Large intestine (tissue), 12 donors: ENCODE data around the gene BHLHE41. TPM values are rescaled to one million over a fixed set of nuclear protein-coding genes. Genes with fewer than 3 reads are reported as not detected.

ENCODE experiments used
- DNase-seq, 2 donors: peaks; one replicate each; pipeline versions ENCODE4 v3.0.0 to v3.0.0-alpha.2; 2013
- H3K27ac ChIP-seq: one replicate; pipeline ENCODE4 v1.5.1; 2013; ENCODE audit warnings: low read length
- H3K27me3 ChIP-seq: 2 replicates; pipeline ENCODE4 v1.6.1; 2013; ENCODE audit warnings: low read length; ENCODE audit not compliant: control insufficient read depth, insufficient read depth
- H3K36me3 ChIP-seq: 2 replicates; pipeline ENCODE4 v1.6.1; 2013; ENCODE audit warnings: low read length; ENCODE audit not compliant: control insufficient read depth, insufficient read depth
- H3K4me1 ChIP-seq: one replicate; pipeline ENCODE4 v1.6.1; 2013; ENCODE audit warnings: low read length; ENCODE audit not compliant: control insufficient read depth, insufficient read depth
- H3K4me3 ChIP-seq: one replicate; pipeline ENCODE4 v1.5.1; 2013; ENCODE audit warnings: low read length
- H3K9me3 ChIP-seq: one replicate; pipeline ENCODE4 v1.6.1; 2013; ENCODE audit warnings: mild to moderate bottlenecking, low read depth, low read length, moderate library complexity; ENCODE audit not compliant: control insufficient read depth
- WGBS: methylation state at CpG from one replicate; pipeline ENCODE4 v1.1.5; 2013; ENCODE audit warnings: low lambda C conversion rate; ENCODE audit not compliant: insufficient coverage; 5-methylcytosine and 5-hydroxymethylcytosine counted together
- long read RNA-seq, 11 donors: transcript quantifications; one replicate each; lab custom pipeline, GENCODE V29; 2026
- polyA plus RNA-seq: library from polyadenylated mRNA; unstranded; fragments of 120-200 nt; gene quantifications from one replicate; pipeline ENCODE4 v1.2.1, GENCODE V29; 2013

Gene BHLHE41
- polyA plus RNA-seq = 21.0 TPM
- long read RNA-seq, donor 1, partial matches to known transcripts = 0 of 1 reads
- long read RNA-seq, donor 1, other reads (novel, unspliced or antisense) = 0 of 1 reads
- long read RNA-seq, donor 2, partial matches to known transcripts = 0 of 5 reads
- long read RNA-seq, donor 2, other reads (novel, unspliced or antisense) = 0 of 5 reads
- long read RNA-seq, donor 3 = 0 reads
- long read RNA-seq, donor 4 = 0 reads
- long read RNA-seq, donor 5 = 0 reads
- long read RNA-seq, donor 6, transcript BHLHE41-203 (3 exons, 438 nt) = minor isoform, 8 of 23 reads
- long read RNA-seq, donor 6, transcript BHLHE41-201 (5 exons, 3,837 nt) = major isoform, 14 of 23 reads
- long read RNA-seq, donor 6, partial matches to known transcripts = 0 of 23 reads
- long read RNA-seq, donor 6, other reads (novel, unspliced or antisense) = 0 of 23 reads
- long read RNA-seq, donor 7, partial matches to known transcripts = 0 of 1 reads
- long read RNA-seq, donor 7, other reads (novel, unspliced or antisense) = 0 of 1 reads
- long read RNA-seq, donor 8, transcript BHLHE41-203 (3 exons, 438 nt) = major isoform, 6 of 11 reads
- long read RNA-seq, donor 8, partial matches to known transcripts = 0 of 11 reads
- long read RNA-seq, donor 8, other reads (novel, unspliced or antisense) = 0 of 11 reads
- long read RNA-seq, donor 9, partial matches to known transcripts = 0 of 6 reads
- long read RNA-seq, donor 9, other reads (novel, unspliced or antisense) = 0 of 6 reads
- long read RNA-seq, donor 10, transcript BHLHE41-203 (3 exons, 438 nt) = minor isoform, 8 of 18 reads
- long read RNA-seq, donor 10, transcript BHLHE41-201 (5 exons, 3,837 nt) = major isoform, 10 of 18 reads
- long read RNA-seq, donor 10, partial matches to known transcripts = 0 of 18 reads
- long read RNA-seq, donor 10, other reads (novel, unspliced or antisense) = 0 of 18 reads
- long read RNA-seq, donor 11, partial matches to known transcripts = 5 of 7 reads
- long read RNA-seq, donor 11, other reads (novel, unspliced or antisense) = 0 of 7 reads

DNA sequence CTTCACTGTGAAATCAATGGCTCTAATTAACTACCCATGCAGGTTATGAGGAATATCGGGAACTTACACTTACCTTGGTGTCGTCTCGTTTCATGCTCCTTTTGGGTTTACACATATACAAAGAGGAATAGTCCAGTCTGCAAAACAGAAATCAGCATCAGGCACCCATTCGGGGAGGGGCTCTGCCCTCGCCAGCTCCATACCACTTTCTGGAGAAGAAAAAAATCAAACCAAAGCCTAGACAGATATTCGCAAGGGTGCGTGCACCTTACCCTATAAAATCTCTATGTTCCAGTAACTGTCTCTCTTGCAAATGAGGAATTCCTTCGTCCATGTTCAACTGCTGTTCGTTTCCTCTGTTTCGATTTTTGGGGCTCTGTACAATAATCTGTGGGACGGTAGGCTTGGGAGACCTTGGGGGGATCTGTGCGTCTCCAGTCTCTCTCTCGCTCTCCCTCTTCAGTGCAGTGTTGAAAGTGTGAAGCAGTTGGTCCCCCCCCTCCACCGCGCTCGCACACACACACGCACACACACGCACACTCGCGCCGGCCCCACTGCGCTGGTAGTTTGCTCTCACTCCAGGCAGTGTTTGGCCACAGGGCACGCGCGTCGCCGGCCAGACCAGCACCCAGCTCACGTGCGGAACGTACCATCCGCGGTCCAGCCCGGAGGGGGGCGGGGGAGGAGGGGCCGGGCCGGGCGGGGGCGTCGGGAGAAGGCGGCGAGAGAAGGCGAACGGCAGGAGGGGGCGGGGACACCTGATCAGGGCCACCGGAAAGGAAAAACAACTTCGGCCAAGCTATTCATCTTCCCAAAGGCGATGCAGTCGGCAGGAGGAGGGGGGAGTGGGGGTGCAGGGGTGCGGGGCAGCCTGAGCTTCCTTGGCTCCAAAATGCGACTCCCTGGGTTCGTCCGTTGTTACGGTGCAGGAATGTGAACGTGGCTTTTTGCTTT, at the start of gene BHLHE41:
Gene BHLHE41 (minus strand): TSS at position 592 of the 954 bp plus-strand sequence. CDS start 258 bp downstream, at position 334.
- H3K27me3 ChIP-seq = peaks cover 57% of the 10 kb centered on the region
- peak; percentile 55 to 80 for DNase-seq
- peaks cover 4% of the 10 kb centered on the region for H3K4me1 ChIP-seq
- H3K4me3 ChIP-seq = peak within 1 kb of the TSS; percentile 47
- no CpG with 5 or more reads among the region's 54 CpGs for WGBS
- H3K9me3 ChIP-seq = no peaks in the 10 kb centered on the region
- peak within 1 kb of the TSS; percentile 95 for H3K27ac ChIP-seq
- no peaks in the 10 kb centered on the region for H3K36me3 ChIP-seq

DNA sequence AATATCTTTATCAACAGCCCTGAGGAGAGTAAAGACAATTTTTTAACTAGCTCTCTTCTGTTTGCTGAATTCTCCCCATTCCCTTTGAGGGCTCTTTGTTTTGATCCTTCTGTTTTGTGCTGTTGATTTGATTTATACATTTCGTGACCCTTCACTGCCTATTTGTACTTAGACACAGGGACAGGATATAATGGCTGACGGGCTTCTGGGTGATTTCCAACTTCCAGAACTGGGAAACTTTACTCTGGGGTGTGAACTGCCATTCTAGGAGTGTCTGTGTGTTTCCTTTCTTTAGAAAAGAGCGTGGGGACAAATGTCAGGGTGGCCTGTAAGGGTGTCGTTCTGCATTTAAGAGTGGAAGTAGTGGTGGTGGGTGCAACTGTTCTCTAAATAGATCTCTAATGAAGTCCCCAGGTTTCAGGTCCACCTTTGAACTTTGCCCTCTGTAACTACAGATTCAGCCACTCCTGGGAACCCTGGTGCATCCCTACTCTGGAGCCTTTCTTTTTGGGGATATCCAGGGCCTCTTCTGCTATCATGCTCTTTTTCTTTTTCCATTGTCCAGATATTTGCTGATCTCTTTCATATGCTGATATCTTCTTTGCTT, 48.2 kb upstream of the BHLHE41 start:
- DNase-seq = no peak
- no peaks in the 10 kb centered on the region for H3K9me3 ChIP-seq
- no peak overlapping the region for H3K4me3 ChIP-seq
- H3K27me3 ChIP-seq = no peaks in the 10 kb centered on the region
- 92% methylated on average over 2 of the region's 4 CpGs for WGBS
- no peaks in the 10 kb centered on the region for H3K36me3 ChIP-seq
- H3K4me1 ChIP-seq = peaks cover 16% of the 10 kb centered on the region
- H3K27ac ChIP-seq = no peak overlapping the region

DNA sequence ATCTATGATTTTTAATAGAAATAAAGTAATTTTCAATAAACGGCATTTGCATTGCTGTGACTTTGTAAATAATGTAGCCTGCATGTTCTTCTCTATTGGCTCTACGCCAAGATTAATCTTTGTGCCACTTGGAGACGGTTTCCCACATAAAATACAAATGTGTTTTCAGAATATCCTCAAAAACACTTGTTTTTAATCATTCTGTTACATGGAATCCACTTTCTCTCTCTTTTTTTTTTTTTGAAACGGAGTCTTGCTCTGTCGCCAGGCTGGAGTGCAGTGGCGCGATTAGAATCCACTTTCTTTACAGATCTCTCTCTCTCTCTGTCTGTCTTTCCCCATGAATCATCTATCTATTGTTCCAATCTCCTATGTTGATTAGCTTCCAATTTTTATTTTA, 47.7 kb upstream of the BHLHE41 start:
- Histone ChIP-seq H3K27me3 (no peaks in the 10 kb centered on the region), H3K27ac (no peak overlapping the region), H3K4me3 (no peak overlapping the region), H3K36me3 (no peaks in the 10 kb centered on the region), H3K4me1 (peaks cover 12% of the 10 kb centered on the region), H3K9me3 (no peaks in the 10 kb centered on the region)
- DNase-seq = no peak
- 80% methylated on average over 1 of the region's 7 CpGs for WGBS

DNA sequence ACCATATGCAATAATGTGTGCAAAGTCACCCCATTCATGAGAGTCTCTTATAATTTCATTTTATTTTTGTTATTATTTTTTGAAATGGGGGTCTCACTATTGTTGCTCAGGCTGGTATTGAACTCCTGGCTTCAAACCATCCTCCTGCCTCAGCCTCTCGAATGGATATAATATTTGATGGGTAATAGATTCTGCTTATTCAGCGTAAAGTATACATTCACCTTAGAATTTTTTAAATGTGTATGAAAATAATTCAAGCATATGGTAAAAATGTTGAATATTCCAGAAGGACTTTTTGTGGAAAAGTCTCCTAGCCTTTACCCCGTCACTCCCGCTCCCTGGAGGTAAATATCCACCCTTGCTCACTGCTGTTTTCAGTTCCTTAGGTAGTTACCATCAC, 47.2 kb upstream of the BHLHE41 start:
- Histone ChIP-seq H3K27ac (no peak overlapping the region), H3K9me3 (no peaks in the 10 kb centered on the region), H3K36me3 (no peaks in the 10 kb centered on the region), H3K27me3 (no peaks in the 10 kb centered on the region), H3K4me1 (peaks cover 7% of the 10 kb centered on the region), H3K4me3 (no peak overlapping the region)
- no peak for DNase-seq
- 100% methylated on average over 2 of the region's 4 CpGs for WGBS

DNA sequence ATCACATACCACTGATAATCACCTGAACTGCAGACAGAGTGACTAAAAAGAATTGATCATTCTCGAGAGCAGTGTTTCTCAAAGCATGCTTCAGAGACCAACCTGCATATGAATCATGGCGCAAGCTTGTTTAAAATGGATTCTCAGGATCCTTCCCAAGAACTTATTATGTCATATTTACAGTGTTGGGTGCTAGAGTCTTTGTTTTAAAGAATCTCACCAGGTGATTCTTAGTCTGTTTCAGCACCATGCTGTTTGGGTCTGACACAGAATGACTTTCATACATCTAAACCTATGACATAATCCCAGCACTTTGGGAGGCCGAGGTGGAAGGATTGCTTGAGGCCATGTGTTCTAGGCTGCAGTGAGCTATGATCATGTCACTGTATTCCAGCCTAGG, 39.3 kb upstream of the BHLHE41 start:
- no peak for DNase-seq
- no peaks in the 10 kb centered on the region for H3K9me3 ChIP-seq
- H3K4me1 ChIP-seq = no peaks in the 10 kb centered on the region
- no peaks in the 10 kb centered on the region for H3K36me3 ChIP-seq
- 50% methylated on average over 1 of the region's 3 CpGs for WGBS
- no peak overlapping the region for H3K4me3 ChIP-seq
- no peaks in the 10 kb centered on the region for H3K27me3 ChIP-seq
- H3K27ac ChIP-seq = no peak overlapping the region

DNA sequence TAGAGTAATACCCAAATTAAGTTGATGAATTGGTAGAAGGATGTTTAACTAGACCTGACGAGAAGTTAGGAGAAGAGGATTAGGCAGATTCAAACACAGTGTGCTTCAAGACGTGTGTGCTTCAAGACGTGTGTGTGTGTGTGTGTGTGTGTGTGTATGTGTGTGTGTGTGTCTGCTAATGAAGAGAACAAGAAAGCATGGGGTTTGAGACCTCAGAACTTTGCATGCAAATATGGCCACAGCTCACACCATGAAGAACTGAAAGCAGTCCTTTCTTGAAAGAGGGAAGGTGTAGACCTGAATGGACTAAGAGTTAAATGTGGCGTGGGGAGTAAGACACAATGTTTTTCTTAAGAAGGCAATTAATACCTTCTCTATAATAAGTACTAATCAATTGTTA, 38.1 kb upstream of the BHLHE41 start:
- WGBS = no CpG with 5 or more reads among the region's 4 CpGs
- Histone ChIP-seq H3K27ac (no peak overlapping the region), H3K27me3 (no peaks in the 10 kb centered on the region), H3K9me3 (no peaks in the 10 kb centered on the region), H3K4me1 (no peaks in the 10 kb centered on the region), H3K36me3 (no peaks in the 10 kb centered on the region), H3K4me3 (no peak overlapping the region)
- DNase-seq = no peak

DNA sequence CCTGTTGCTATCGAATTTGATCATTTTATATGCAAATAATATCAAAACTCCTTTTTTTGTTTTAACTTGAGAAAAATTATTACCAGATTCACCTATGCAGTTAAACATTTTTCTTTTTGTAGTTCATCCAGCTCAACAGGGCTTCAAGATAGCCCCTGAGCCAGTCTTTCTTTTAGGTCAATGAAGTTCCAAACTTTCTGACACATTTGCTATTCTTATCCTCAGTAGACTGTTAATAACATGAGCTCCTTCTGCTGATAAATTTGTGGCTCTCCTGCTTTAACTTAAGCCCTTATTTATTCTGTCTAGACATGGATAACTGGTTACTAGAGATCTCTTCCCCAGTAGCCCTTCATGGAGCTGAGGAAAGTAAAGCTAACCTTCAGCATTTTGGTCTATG, 37.3 kb upstream of the BHLHE41 start:
- H3K9me3 ChIP-seq = no peaks in the 10 kb centered on the region
- H3K36me3 ChIP-seq = no peaks in the 10 kb centered on the region
- H3K4me1 ChIP-seq = peaks cover 3% of the 10 kb centered on the region
- H3K27ac ChIP-seq = no peak overlapping the region
- no peaks in the 10 kb centered on the region for H3K27me3 ChIP-seq
- WGBS = 100% methylated on average over 1 of the region's 1 CpG
- DNase-seq = no peak
- no peak overlapping the region for H3K4me3 ChIP-seq

DNA sequence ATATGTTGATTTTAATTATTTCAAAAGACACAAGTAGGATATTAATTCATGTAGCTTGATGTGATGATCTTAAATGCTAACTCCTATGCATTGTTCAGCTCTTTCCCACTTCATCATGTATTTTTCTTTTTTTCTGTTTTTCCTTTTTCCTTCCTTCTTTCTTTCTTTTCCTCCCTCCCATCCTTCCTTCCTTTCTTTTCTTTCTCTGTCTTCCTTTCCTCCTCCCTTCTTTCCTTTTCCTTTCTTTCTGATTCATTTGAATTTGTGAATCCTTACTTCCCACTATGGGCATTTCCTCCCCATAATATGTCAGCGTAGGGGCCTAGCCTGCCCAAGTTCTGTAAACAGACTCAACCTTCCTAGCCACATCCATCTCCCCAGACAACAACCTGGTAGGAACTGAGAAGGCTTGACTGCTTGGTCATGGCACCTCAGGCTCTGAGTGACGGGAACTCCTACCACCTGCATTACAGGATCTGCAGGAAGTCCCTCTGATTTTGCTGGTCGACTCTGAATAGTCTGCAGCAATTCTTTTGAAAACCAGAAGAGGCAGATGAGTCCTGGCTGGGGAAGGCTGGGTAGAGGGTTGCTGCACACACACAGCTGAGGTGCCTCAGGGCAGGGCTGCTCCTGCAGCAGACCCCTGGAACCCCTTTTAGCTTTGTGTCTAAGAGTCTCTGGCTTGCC, 33.4 kb upstream of the BHLHE41 start:
- WGBS = 100% methylated on average over 1 of the region's 3 CpGs
- no peaks in the 10 kb centered on the region for H3K9me3 ChIP-seq
- H3K27me3 ChIP-seq = no peaks in the 10 kb centered on the region
- no peaks in the 10 kb centered on the region for H3K36me3 ChIP-seq
- H3K27ac ChIP-seq = no peak overlapping the region
- peaks cover 4% of the 10 kb centered on the region for H3K4me1 ChIP-seq
- no peak for DNase-seq
- H3K4me3 ChIP-seq = no peak overlapping the region

DNA sequence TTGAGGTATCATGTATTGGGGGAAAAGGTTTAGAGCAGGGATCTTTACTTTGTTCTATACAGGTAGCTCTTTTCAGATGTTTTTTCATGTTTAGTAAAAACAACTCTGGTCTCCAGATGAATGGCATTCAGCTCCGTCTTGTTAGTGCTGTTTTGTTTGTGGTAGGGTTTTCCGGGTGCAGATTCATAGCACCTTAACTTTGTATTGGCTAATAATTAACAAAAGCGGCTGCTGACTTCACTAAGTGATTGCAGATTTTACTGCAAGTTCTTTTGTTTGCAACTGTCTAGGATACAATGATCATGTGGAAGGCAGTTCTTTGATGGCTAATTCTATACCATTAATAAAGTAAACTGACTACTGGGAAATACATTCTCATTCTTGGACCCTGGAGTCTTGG, 32.2 kb upstream of the BHLHE41 start:
- peaks cover 4% of the 10 kb centered on the region for H3K4me1 ChIP-seq
- H3K36me3 ChIP-seq = no peaks in the 10 kb centered on the region
- peak in 1 of 2 donors; percentile 60 for DNase-seq
- H3K27ac ChIP-seq = no peak overlapping the region
- no peak overlapping the region for H3K4me3 ChIP-seq
- no peaks in the 10 kb centered on the region for H3K9me3 ChIP-seq
- WGBS = no CpG with 5 or more reads among the region's 3 CpGs
- H3K27me3 ChIP-seq = no peaks in the 10 kb centered on the region
